ENCODE measurements around the gene RPL5. TPM values are rescaled to one million over a fixed set of nuclear protein-coding genes. Genes with fewer than 3 reads are reported as not detected.

RPL5 gene
- total RNA-seq, 8 experiments from 2014 or later, result 1,889 to 7,232 (median 3,602) TPM

DNA sequence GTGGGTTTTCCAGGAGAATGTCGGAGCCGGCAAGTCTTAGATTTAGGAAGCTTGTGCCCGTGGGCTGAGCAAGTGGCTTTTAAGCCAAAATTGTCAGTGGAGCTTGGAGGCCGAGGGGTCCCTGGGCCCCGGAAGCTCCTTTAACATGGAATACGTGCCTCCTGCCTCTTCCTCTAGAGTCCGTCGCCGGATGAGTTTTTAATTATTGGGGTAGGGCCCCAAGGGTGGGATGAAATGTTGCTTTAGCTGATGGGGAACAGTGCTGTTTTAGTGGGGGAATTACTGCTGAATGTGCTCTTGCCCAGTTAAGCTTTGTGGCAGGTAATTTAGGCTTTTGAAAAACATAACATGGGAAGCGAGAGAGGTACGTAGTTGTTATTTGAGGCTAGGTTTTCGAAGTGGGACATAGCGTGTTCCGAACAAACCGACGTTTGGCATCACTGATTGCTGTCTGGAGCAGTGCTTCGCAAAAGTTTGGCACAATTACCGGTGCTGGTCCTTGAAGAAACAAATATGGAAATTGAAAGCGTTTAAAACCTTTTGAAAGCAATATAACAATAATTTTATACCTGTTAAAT lies 786 bp downstream of the RPL5 start:
- H3K4me3 ChIP-seq, result peak overlapping the region; percentile 68 to 95 (median 90)
- no peak for ATAC-seq (replicated peaks in 6 of 8)
- 0 to 5% (median 1%) methylated on average over 6 to 16 of the region's 19 CpGs; no CpG with 5 or more reads in 1 of the 10 experiments for WGBS, 10 experiments
- in situ Hi-C loops (cut with MboI; ENCODE audit: low pct_unique_long_range_greater_than_20kb in 2 of 9, low sequenced_read_pairs in 9 of 9, unreplicated experiment in 9 of 9), result no loop called here
- peak overlapping the region; percentile 83 to 91 for H3K27ac ChIP-seq
- peaks cover 18 to 21% of the 10 kb centered on the region in 2 donors for H3K4me1 ChIP-seq (replicated peaks in 1 of 2)

DNA sequence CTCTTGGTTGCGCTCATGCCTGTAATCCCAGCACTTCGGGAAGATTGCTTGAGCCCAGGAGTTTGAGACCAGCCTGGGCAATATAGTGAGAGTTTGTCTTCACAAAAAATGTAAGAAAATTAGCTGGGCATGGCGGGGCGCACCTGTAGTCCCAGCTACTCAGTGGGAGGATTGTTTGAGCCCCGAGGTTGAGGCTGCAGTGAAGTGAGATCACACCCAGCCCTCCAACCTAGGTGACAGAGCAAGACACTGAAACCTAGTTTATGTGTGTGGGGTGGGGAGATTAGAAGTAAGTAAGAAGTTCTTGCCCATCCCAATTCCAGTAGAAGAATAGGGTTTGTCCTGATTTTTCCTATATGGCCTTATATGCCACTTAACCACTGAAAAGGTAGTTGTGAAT lies 2.0 kb downstream of the RPL5 start:
- Histone ChIP-seq H3K27ac (no peak overlapping the region), H3K4me3 (peak overlapping the region in 4 of 5 donors; percentile 68 to 95 (median 84)), H3K4me1 (replicated peaks in 1 of 2) (peaks cover 18 to 21% of the 10 kb centered on the region in 2 donors)
- in situ Hi-C loops (cut with MboI; ENCODE audit: low pct_unique_long_range_greater_than_20kb in 2 of 9, low sequenced_read_pairs in 9 of 9, unreplicated experiment in 9 of 9), result no loop called here
- 0 to 96% (median 70%) methylated on average over 1 to 5 of the region's 5 CpGs; no CpG with 5 or more reads in 2 of the 10 experiments for WGBS, 10 experiments
- ATAC-seq (replicated peaks in 6 of 8), result no peak

DNA sequence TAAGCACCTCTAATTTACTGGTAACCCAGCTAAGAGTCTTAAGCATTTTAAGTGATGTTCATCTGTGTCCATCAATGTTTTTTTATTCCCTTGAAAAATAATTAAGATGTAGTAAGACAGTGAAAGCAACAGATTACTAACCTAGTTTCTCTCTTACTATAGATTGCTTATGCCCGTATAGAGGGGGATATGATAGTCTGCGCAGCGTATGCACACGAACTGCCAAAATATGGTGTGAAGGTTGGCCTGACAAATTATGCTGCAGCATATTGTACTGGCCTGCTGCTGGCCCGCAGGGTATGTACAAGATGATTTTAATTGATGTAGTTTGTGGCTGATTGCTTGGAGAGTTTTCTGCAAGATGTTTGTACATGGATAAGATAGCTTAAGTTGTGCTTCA lies 2.8 kb downstream of the RPL5 start:
- ATAC-seq (replicated peaks in 6 of 8), result peak in 1 of 8 experiments; percentile 2
- no peak overlapping the region for H3K27ac ChIP-seq
- no peak overlapping the region for H3K4me3 ChIP-seq
- H3K4me1 ChIP-seq (replicated peaks in 1 of 2), result peaks cover 18 to 21% of the 10 kb centered on the region in 2 donors
- WGBS, 10 experiments, result 0 to 100% (median 94%) methylated on average over 1 to 5 of the region's 5 CpGs; no CpG with 5 or more reads in 3 of the 10 experiments
- in situ Hi-C loops (cut with MboI; ENCODE audit: low pct_unique_long_range_greater_than_20kb in 2 of 9, low sequenced_read_pairs in 9 of 9, unreplicated experiment in 9 of 9), result no loop called here

DNA sequence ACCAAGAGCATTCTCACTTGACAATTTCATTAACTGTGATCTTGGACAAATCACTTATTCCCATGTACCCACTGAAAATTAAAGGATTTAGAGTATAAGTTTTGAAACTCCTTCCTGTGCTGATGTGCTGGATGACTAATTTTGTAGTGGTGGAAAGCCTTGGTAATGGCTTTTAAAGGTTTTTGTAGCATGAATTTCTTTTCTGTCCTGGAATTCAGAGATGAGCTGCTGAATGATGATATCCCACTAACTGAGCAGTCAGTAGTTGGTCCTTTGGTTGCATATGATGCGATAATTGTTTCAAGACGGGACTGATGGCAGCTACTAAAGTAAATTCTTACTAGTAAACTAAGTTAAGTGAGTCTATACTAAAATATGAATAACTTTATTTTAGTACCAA lies 5.2 kb downstream of the RPL5 start:
- H3K4me3 ChIP-seq, result no peak overlapping the region
- 67 to 100% (median 87%) methylated on average over 2 of the region's 2 CpGs; no CpG with 5 or more reads in 4 of the 10 experiments for WGBS, 10 experiments
- no peak for ATAC-seq (replicated peaks in 6 of 8)
- no peak overlapping the region for H3K27ac ChIP-seq
- peaks cover 18 to 21% of the 10 kb centered on the region in 2 donors for H3K4me1 ChIP-seq (replicated peaks in 1 of 2)
- in situ Hi-C loops (cut with MboI; ENCODE audit: low pct_unique_long_range_greater_than_20kb in 2 of 9, low sequenced_read_pairs in 9 of 9, unreplicated experiment in 9 of 9), result no loop called here

DNA sequence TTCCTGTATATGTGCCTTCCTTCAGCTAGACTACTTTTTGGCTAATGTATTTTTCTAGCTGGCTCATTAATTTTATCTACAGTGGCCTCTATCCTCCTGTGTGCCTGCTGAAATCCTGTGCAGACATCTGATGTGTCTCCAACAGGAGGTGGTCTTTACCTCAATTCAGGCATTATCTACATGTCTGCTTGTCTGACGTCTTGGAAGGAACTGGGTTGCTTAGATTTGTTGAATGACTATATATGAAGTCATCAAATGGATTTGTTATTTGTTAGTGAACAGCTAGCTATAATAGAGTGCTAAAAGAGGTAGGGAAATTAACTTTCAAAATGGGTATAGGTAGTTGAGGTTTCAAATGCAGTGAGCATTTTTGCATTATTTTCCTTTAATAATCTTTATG lies 6.7 kb downstream of the RPL5 start:
- no peak overlapping the region for H3K27ac ChIP-seq
- in situ Hi-C loops (cut with MboI; ENCODE audit: low pct_unique_long_range_greater_than_20kb in 2 of 9, low sequenced_read_pairs in 9 of 9, unreplicated experiment in 9 of 9), result no loop called here
- WGBS, 10 experiments, result 0 to 63% (median 0%) methylated on average over 1 of the region's 1 CpG
- no peak overlapping the region for H3K4me3 ChIP-seq
- H3K4me1 ChIP-seq (replicated peaks in 1 of 2), result peaks cover 12 to 19% of the 10 kb centered on the region in 2 donors
- ATAC-seq (replicated peaks in 6 of 8), result no peak

DNA sequence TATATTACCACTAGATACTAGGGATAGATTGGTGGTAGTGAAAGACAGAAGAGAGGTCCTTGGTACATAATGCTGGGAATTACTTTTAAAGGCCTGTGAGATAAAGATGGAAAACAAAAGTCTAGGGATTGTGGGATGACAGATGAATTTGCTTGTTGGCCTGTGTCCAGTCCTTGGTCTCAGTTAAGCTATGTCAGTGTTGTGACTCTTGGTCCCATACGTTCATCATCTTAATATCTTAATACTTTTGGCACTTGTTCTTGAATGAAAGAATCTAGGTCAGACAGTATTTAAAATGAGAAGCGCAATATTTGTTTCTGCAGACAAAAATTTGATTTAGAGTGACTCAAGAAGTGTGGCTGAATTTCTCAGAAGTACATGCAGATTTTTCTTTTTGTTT lies 7.6 kb downstream of the RPL5 start:
- in situ Hi-C loops (cut with MboI; ENCODE audit: low pct_unique_long_range_greater_than_20kb in 2 of 9, low sequenced_read_pairs in 9 of 9, unreplicated experiment in 9 of 9), result no loop called here
- 71 to 100% (median 90%) methylated on average over 1 to 2 of the region's 2 CpGs for WGBS, 10 experiments
- no peak overlapping the region for H3K4me3 ChIP-seq
- H3K4me1 ChIP-seq (replicated peaks in 1 of 2), result peaks cover 3 to 11% of the 10 kb centered on the region in 2 donors
- no peak for ATAC-seq (replicated peaks in 6 of 8)
- no peak overlapping the region for H3K27ac ChIP-seq

DNA sequence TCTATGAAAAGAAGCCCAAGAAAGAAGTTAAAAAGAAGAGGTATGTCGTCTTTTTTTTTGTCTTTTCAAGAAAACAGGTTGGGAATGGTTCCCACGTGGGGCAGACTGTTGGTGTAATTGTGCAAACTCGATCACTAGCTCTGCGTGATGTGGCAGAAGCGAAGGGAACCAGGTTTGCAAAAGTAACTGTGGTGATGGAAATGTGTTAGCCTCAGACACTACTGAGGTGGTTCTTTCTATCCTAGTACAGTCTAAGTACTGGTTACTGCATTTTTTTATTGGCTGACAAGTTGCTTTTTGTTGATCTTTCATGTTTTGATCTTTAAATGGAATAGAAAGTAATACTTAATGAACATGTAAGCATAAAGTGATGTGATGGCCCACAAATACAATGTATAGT lies 8.8 kb downstream of the RPL5 start:
- Histone ChIP-seq H3K4me1 (replicated peaks in 1 of 2) (peaks cover 0 to 5% of the 10 kb centered on the region in 2 donors), H3K27ac (no peak overlapping the region), H3K4me3 (no peak overlapping the region)
- 17 to 89% (median 73%) methylated on average over 1 to 5 of the region's 5 CpGs for WGBS, 10 experiments
- in situ Hi-C loops (cut with MboI; ENCODE audit: low pct_unique_long_range_greater_than_20kb in 2 of 9, low sequenced_read_pairs in 9 of 9, unreplicated experiment in 9 of 9), result no loop called here
- ATAC-seq (replicated peaks in 6 of 8), result no peak

DNA sequence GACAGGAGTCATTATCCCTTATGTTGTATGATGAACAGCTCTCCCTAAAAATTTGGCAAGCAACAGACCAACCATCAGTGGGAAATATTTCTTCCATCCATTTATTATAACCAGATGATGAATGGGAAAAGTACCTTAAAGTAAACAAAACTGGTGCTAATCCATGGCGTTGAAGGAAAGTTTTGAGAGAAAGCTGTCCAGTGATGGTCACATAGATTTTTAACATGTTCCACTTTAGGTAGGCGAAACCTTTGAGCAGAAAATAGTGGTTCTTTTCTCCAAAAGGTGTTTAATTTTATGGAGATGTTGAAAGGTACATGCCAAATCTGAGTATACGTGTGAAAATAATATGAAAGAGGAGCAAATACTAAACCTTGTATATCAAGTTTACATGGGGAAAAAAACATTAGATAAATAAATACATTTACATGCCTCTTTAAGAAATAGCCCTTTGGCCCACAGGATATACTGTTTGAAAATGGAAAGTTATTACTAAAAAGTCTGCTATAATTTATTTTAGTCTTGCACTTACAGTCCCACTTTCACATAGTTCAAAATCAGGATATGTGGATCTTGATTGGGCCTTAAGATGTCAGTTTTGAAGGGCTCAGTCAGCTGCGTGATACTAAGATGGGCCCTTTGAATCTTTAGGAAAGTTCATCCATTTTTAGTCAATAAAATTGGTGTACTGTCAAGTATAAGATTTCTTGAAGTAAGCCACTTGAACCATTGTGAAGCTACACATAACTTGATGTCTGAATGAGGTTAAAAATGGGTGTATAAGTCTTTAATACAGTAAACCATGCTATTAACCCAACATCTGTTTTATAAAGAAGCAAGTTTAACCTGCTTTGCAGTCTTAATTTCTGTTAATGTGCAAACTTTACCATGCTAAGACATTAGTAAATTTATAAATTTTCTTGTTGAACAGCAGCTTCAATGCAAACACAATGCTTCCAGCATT lies 10.5 kb downstream of the RPL5 start:
- in situ Hi-C loops (cut with MboI; ENCODE audit: low pct_unique_long_range_greater_than_20kb in 2 of 9, low sequenced_read_pairs in 9 of 9, unreplicated experiment in 9 of 9), result no loop called here
- no peak for ATAC-seq (replicated peaks in 6 of 8)
- Histone ChIP-seq H3K4me3 (no peak overlapping the region), H3K27ac (no peak overlapping the region), H3K4me1 (replicated peaks in 1 of 2) (no peaks in the 10 kb centered on the region)
- 55 to 100% (median 91%) methylated on average over 1 to 4 of the region's 4 CpGs for WGBS, 10 experiments

DNA sequence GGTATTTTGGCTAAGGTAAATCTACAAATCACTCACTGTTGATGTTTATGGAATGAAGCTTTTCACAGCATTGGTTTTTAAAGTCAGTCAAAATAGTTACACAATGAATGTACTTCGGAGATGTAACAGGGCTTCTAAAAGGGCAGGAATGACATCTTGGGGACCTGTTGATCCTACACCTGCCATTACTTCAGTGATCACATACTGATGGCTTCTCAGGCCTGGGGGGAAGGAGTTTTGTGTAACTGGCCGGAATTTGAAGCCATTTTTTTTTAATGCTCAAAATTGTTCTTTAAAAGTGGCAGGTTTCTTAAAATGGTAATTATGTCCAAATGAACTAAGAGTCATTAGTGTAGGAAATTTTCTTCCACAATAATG lies 11.2 kb downstream of the RPL5 start:
- WGBS, 10 experiments, result 43 to 100% (median 91%) methylated on average over 1 to 2 of the region's 2 CpGs; no CpG with 5 or more reads in 2 of the 10 experiments
- no peaks in the 10 kb centered on the region for H3K4me1 ChIP-seq (replicated peaks in 1 of 2)
- no peak overlapping the region for H3K4me3 ChIP-seq
- in situ Hi-C loops (cut with MboI; ENCODE audit: low pct_unique_long_range_greater_than_20kb in 2 of 9, low sequenced_read_pairs in 9 of 9, unreplicated experiment in 9 of 9), result no loop called here
- H3K27ac ChIP-seq, result no peak overlapping the region
- ATAC-seq (replicated peaks in 6 of 8), result no peak

DNA sequence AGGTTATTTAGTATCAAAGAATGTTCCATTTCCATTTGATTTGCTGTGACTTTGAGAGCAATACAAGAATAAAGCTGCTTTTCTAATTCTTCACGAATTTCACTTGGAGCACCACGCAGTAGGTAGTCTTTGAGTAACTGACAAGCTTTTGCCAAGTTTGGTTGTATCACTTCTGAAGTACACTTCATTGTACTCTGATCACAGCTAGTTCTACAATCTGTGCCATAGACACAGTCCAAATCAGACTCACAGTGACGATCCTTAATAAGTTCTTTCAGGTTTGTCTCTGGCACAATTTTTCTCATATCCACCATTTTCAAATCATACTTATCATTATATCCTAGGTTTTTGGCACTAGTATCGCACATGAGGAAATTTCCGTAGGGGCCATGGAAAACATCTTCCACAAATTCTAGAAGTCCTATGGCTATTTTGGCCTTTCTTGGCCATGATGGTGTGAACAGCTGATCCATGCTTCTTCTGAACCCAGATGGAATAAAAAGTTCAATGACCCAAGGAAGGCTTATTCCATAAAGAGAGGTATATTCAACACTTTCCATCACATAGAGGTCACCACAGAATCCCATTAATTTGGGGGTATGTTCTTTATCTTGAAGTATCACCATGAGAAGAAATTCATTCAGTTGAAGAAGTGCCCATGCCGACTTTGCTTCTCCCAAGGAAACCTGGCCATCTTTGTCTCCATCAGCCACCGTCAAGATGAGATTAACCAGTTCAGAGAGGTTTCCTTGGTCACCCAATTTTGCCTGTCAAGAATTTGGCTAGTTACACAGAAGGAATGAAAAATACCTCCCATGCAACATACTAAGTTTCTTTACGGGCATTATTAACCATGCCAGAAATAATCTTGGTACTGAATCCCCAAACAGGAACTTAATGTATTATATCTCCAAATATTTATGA lies 11.9 kb downstream of the RPL5 start:
- ATAC-seq (replicated peaks in 6 of 8), result no peak
- H3K4me3 ChIP-seq, result no peak overlapping the region
- H3K27ac ChIP-seq, result no peak overlapping the region
- WGBS, 10 experiments, result 38 to 100% (median 91%) methylated on average over 3 to 8 of the region's 8 CpGs
- in situ Hi-C loops (cut with MboI; ENCODE audit: low pct_unique_long_range_greater_than_20kb in 2 of 9, low sequenced_read_pairs in 9 of 9, unreplicated experiment in 9 of 9), result no loop called here
- no peaks in the 10 kb centered on the region for H3K4me1 ChIP-seq (replicated peaks in 1 of 2)

DNA sequence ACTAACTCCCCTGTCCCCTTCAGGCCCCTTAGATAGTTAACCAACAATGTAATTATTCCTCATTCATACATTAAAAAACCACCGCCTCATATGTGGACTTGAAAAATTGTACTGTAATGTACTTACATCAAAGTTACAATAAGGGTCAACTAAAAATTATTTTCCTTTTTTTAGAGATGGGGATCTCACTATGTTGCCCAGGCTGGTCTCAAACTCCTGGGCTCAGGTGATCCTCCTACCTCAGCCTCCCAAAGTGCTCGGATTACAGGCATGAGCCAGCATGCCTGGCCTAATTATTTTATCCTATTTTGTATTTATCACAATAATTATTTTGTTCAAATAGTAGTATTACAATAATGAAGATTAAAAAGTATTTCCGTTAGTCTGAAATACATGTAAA lies 12.6 kb downstream of the RPL5 start:
- WGBS, 10 experiments, result 91 to 100% (median 95%) methylated on average over 2 to 3 of the region's 3 CpGs
- Histone ChIP-seq H3K4me3 (no peak overlapping the region), H3K4me1 (replicated peaks in 1 of 2) (no peaks in the 10 kb centered on the region), H3K27ac (no peak overlapping the region)
- in situ Hi-C loops (cut with MboI; ENCODE audit: low pct_unique_long_range_greater_than_20kb in 2 of 9, low sequenced_read_pairs in 9 of 9, unreplicated experiment in 9 of 9), result no loop called here
- ATAC-seq (replicated peaks in 6 of 8), result no peak

DNA sequence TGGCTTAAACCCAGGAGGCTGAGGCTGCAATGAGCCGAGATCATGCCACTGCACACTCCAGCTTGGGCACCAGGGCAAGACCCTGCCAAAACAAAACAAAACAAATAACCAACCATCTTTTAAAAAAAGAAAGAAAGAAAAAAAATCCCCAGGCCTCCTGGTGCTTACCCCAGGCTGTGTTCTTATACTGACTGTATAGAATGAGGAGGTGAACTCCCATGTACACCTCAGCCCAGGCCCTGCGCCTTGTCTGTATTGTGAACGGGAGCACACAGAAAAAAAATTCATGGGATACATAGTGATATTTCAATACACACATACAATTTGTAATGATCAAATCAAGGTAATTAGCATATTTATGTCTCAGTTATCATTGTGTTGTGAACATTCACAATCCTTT lies 14.1 kb downstream of the RPL5 start:
- 29 to 80% (median 70%) methylated on average over 1 to 3 of the region's 3 CpGs for WGBS, 10 experiments
- ATAC-seq (replicated peaks in 6 of 8), result peak in 1 of 8 experiments; percentile 37
- Histone ChIP-seq H3K4me1 (replicated peaks in 1 of 2) (no peaks in the 10 kb centered on the region), H3K4me3 (no peak overlapping the region), H3K27ac (no peak overlapping the region)
- in situ Hi-C loops (cut with MboI; ENCODE audit: low pct_unique_long_range_greater_than_20kb in 2 of 9, low sequenced_read_pairs in 9 of 9, unreplicated experiment in 9 of 9), result no loop called here

DNA sequence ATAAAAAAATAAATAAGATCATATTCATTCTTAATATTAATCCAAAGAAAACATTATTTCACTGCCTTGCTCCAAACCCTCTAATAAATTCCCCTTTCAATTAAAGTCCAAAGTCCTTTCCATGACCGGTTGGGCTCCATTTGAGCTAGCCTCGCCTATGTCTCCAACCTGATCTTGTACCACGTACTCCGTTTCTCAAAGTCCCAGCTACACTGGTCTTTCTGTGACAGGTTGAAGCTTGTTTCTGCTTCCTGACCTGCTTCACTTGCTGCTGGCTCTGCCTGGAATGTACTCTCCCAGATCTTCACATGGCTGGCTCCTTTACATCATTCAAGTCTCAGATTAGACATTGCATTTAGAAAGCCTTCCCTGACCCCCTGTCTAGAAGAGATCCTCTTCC lies 16.4 kb downstream of the RPL5 start:
- in situ Hi-C loops (cut with MboI; ENCODE audit: low pct_unique_long_range_greater_than_20kb in 2 of 9, low sequenced_read_pairs in 9 of 9, unreplicated experiment in 9 of 9), result no loop called here
- peak in 1 of 8 experiments; percentile 11 for ATAC-seq (replicated peaks in 6 of 8)
- H3K27ac ChIP-seq, result no peak overlapping the region
- no peaks in the 10 kb centered on the region for H3K4me1 ChIP-seq (replicated peaks in 1 of 2)
- WGBS, 10 experiments, result 66 to 100% (median 76%) methylated on average over 2 to 4 of the region's 4 CpGs; no CpG with 5 or more reads in 3 of the 10 experiments
- no peak overlapping the region for H3K4me3 ChIP-seq

Data from motor neuron (in vitro differentiated cells).